22Rv1 (cell line): Measurements from ENCODE around the gene COL12A1.
A peak's percentile ranks its signal among the peaks of the same experiment; 100 is the strongest.

Experiments
- ZFX ChIP-seq: fragments of 450-650 bp; IDR thresholded peaks from 2 replicates; pipeline ENCODE4 v1.6.1; 2017; ENCODE audit warnings: antibody characterized with exemption, borderline replicate concordance
- TF ChIP-seq, protein P1 (sequence below): fragments of 450-650 bp; IDR thresholded peaks from 2 replicates; pipeline ENCODE4 v1.5.1; 2017; ENCODE audit warnings: mild to moderate bottlenecking

DNA sequence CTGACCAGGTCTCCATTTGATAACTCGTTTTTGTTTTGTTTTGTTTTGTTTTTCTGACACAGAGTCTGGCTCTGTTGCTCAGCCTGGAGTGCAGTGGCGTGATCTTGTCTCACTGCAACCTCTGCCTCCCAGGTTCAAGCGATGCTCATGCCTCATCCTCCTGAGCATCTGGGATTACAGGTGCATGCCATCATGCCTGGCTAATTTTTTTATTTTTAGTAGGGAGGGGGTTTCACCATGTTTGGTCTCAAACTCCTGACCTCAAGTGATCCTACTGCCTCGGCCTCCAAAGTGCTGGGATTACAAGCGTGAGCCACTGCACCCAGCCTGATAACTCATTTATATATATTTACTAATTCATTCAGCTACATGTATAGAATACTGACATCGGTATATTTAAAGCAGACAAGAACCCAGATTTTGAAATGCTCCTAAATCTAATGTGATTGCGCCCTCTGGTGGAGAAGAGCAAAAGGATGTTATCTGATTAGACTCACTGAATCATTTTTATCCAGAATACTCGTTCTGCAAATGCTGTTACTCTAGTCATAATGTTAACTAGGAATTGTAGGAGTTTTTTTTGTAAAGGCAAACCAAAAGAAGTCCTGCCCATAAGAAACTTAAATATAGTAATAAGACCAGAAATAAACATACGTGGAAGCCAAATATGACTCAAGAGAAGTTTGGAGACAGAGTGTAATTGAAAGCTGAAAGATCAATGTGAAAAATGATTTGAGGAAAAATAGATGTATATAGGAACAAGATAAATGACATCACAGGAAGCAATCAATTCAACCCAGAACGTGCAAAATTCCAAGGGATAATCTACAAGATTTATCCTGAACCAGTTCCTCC is 5.3 kb upstream of the COL12A1 start:
- TF ChIP-seq, protein P1, sequence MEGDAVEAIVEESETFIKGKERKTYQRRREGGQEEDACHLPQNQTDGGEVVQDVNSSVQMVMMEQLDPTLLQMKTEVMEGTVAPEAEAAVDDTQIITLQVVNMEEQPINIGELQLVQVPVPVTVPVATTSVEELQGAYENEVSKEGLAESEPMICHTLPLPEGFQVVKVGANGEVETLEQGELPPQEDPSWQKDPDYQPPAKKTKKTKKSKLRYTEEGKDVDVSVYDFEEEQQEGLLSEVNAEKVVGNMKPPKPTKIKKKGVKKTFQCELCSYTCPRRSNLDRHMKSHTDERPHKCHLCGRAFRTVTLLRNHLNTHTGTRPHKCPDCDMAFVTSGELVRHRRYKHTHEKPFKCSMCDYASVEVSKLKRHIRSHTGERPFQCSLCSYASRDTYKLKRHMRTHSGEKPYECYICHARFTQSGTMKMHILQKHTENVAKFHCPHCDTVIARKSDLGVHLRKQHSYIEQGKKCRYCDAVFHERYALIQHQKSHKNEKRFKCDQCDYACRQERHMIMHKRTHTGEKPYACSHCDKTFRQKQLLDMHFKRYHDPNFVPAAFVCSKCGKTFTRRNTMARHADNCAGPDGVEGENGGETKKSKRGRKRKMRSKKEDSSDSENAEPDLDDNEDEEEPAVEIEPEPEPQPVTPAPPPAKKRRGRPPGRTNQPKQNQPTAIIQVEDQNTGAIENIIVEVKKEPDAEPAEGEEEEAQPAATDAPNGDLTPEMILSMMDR, result peak; percentile 88
- TF ChIP-seq ZFX, result no peak
